ENCODE data around the gene C2orf68.

The C2orf68 gene

DNA sequence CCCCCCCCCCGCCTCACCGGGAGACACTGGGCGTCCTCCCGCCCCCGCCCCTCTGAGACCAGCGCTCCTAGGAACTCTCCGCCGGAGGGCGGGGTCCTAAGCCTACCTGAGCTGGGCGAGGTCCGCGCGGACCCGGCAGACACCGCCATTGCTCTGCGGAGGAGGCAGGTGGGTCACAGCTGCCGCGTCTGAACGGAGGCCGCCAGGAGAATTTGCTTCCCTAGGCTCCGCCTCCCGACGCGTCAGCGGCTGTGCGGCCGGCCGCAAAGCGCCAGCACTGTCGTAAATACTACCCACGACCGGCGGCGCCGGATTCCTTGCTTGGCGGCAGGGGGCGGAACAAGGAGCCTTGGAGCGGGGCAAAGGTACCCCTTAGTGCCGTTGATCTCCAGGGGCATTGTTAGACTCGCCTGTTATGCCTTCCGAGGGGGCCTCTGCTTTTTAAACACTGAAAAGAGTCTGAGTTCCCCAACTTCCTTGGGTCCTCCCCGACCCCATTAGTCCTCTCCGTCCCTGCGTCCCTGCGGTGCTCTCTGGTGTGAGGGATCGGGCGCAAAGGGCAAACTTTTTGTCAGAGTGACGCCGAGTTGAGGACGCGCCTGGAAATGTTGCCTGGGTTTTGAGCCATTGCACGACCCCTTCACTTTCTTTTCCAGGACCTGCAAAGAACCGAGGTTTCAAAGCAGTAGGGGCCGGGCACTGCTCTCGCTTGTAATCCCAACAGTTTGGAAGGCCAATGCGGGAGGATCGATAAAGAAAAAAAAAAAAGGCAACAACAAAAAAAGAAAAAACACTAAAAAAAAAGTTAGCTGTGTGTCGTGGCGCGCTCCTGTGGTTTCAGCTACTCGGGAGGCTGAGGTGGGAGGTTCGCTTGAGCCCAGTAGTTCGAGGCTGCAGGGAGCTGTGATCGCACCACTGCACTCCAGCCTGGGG is 50.3 kb downstream of the C2orf68 start, which contains the start of gene GGCX:
TSS of gene GGCX (minus strand) at position 214 of the 933 bp plus-strand sequence. CDS start at position 149, 65 bp downstream.
- H3K4me3 ChIP-seq (ENCODE audit: low read depth, low read length): peak within 1 kb of the TSS; percentile 72
- TF ChIP-seq, protein P1, sequence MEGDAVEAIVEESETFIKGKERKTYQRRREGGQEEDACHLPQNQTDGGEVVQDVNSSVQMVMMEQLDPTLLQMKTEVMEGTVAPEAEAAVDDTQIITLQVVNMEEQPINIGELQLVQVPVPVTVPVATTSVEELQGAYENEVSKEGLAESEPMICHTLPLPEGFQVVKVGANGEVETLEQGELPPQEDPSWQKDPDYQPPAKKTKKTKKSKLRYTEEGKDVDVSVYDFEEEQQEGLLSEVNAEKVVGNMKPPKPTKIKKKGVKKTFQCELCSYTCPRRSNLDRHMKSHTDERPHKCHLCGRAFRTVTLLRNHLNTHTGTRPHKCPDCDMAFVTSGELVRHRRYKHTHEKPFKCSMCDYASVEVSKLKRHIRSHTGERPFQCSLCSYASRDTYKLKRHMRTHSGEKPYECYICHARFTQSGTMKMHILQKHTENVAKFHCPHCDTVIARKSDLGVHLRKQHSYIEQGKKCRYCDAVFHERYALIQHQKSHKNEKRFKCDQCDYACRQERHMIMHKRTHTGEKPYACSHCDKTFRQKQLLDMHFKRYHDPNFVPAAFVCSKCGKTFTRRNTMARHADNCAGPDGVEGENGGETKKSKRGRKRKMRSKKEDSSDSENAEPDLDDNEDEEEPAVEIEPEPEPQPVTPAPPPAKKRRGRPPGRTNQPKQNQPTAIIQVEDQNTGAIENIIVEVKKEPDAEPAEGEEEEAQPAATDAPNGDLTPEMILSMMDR (IDR thresholded peaks at IDR 0.05; ENCODE audit: low read depth, low read length): no peak

DNA sequence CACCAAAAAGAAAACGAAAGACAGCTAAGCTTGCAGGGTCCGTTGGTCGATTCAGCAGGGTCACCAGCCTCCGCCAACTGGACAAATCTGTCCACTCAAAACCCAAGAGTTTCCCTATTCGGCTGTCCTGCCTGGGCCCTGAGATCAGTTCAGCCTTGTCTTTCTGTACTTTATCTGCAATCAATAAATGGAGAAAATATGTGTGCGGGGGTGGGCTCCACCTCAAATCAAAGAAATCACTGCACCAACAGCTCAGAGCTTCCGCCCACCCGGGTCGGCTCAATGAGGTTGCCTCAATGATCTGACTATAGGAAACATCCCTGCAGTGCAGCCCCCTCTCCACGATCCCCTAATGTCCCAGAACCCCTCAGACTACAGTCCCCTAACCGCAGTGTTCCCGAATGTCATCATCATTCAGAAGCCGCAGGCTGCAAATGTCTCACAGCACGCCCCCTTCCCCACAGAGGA is 51.0 kb downstream of the C2orf68 start:
- TF ChIP-seq, protein P1 (IDR thresholded peaks at IDR 0.05; ENCODE audit: low read depth, low read length): no peak
- H3K4me3 ChIP-seq (ENCODE audit: low read depth, low read length): peak overlapping the region; percentile 72

DNA sequence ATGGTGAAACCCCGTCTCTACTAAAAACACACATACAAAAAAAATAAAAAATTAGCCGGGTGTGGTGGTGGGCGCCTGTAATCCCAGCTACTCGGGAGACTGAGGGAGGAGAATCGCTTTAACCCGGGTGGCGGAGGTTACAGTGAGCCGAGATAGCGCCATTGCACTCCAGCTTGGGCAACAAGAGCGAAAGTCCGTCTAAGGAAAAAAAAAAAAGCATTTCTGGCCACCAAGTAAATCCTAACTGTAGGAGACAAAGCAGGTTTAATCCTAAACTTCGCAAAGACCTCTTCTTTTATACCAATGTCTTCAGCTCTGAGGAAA is 51.5 kb downstream of the C2orf68 start:
- H3K4me3 ChIP-seq (ENCODE audit: low read depth, low read length): peak overlapping the region; percentile 72

DNA sequence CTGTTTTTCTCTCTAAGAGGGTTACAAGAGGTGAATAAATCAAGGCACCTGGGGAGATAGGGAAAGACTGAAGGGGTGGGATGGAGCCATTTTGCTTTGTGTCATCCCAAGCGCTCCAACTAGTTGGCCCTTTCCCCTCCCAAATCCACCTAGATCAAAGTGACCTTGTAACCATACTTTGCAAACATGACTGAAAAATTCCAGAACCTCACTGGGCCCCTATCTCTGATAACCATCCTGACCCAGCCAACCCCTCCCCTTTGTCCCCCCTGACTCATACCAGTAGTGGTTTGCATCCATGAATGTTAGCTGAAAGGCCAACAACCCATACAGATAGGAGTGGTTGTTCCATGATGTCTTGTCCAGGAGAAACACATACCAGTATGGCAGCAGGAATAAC is 53.7 kb downstream of the C2orf68 start:
- TF ChIP-seq, protein P1 (IDR thresholded peaks at IDR 0.05; ENCODE audit: low read depth, low read length): no peak
- H3K4me3 ChIP-seq (ENCODE audit: low read depth, low read length): no peak overlapping the region

DNA sequence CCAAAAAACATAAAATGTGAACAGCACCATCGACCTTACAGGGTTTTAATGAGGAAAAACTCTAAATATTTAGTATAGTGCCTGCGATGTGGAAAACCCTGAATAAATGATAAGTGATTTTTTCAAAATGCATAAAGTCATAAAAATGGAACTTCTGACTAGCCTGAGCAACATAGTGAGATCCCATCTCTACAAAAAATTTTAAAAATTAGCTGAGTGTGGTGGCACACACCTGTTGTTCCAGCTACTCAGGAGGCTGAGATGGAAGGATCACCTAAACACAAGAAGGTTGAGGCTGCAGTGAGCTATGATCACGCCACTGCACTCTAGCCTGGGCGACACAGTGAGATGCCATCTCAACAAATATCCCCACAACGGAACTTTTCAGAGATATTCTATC is 54.7 kb downstream of the C2orf68 start:
- TF ChIP-seq, protein P1 (IDR thresholded peaks at IDR 0.05; ENCODE audit: low read depth, low read length): no peak
- no peak overlapping the region for H3K4me3 ChIP-seq (ENCODE audit: low read depth, low read length)
